K562 (cell line): ENCODE measurements around the gene POLL. TPM values are rescaled to one million over a fixed set of nuclear protein-coding genes. Genes with fewer than 3 reads are reported as not detected.
A peak's percentile ranks its signal among the peaks of the same experiment; 100 is the strongest.

Source experiments
- ATAC-seq: fragments of 200-7000 bp; cut with Tn5 transposase; 3 replicates; pipeline ENCODE4 v1.9.1; 2020; ENCODE audit warnings: moderate library complexity
- BruUV-seq: library from RNA; stranded (reverse); fragments of 400-500 nt; replicated peaks from 2 replicates; lab custom pipeline; 2021; lab: Mats Ljungman, UMichigan
- CTCF ChIA-PET: fragments of 300-600 bp; formaldehyde crosslinking; extraction: SDS; loops from one replicate; lab custom pipeline; 2021; ENCODE audit warnings: low intra/inter-chr PET ratio; lab: Yijun Ruan, JAX
- POLR2A ChIA-PET: fragments of 300-600, 350-650 bp; sonication (Branson Sonifier 250); formaldehyde crosslinking; extraction: SDS; loops from one replicate; lab custom pipeline; 2021; ENCODE audit warnings: antibody characterized with exemption, inconsistent platforms; lab: Yijun Ruan, JAX
- DNase-seq, 4 experiments: peaks; one replicate each; pipeline versions ENCODE4 v3.0.0 to v3.0.0-alpha.2; 2011 to 2018; ENCODE audit warnings: low spot score in 3 of 4, mixed read lengths in 3 of 4; ENCODE audit errors: extremely low read depth in 1 of 4
- FAIRE-seq: peaks from 2 replicates; lab custom pipeline; 2011; peaks lifted over from hg19 to GRCh38; lab: Jason Lieb, UNC
- H2AFZ ChIP-seq: 2 replicates; pipeline ENCODE4 v1.6.0; 2011; ENCODE audit warnings: low read depth, low read length, control low read depth, inconsistent platforms
- H3K27ac ChIP-seq: fragments of 200-600 bp; 3 replicates; pipeline ENCODE4 v1.8.0; 2011; ENCODE audit warnings: low read depth, mild to moderate bottlenecking, control low read depth, inconsistent platforms, low read length, moderate library complexity, mixed read lengths; ENCODE audit errors: extremely low read depth
- H3K27me3 ChIP-seq, 2 experiments: fragments of 300-600 bp in 1 of 2; 2 replicates in 1 of 2; 3 replicates in 1 of 2; pipeline versions ENCODE4 v1.6.0 to v1.8.0; 2011; ENCODE audit warnings: inconsistent platforms in 2 of 2, low read length in 2 of 2, mild to moderate bottlenecking in 1 of 2, mixed read lengths in 1 of 2, moderate library complexity in 1 of 2; ENCODE audit not compliant: control insufficient read depth in 2 of 2, insufficient read depth in 2 of 2
- H3K36me3 ChIP-seq: fragments of 300-600 bp; 3 replicates; pipeline ENCODE4 v1.8.0; 2011; ENCODE audit warnings: mild to moderate bottlenecking, low read length, inconsistent platforms; ENCODE audit not compliant: control insufficient read depth, insufficient read depth
- H3K4me1 ChIP-seq, 2 experiments: fragments of 200-600 bp in 1 of 2; replicated peaks in 1 of 2; 2 replicates in 1 of 2; 3 replicates in 1 of 2; pipeline versions ENCODE4 v1.5.1 to v1.8.0; 2011; ENCODE audit warnings: inconsistent platforms in 2 of 2, low read length in 2 of 2, mild to moderate bottlenecking in 1 of 2, mixed read lengths in 1 of 2, moderate library complexity in 1 of 2; ENCODE audit not compliant: control insufficient read depth in 2 of 2, insufficient read depth in 2 of 2
- H3K4me2 ChIP-seq: 2 replicates; pipeline ENCODE4 v1.6.1; 2011; ENCODE audit warnings: low read length, control low read depth, inconsistent platforms, mixed read lengths; ENCODE audit not compliant: insufficient read depth
- H3K4me3 ChIP-seq: fragments of 200-600 bp; sonication (generic), shearing (Covaris generic); 2 replicates; pipeline ENCODE4 v1.5.1; 2016; ENCODE audit warnings: control low read depth, inconsistent platforms
- H3K79me2 ChIP-seq: fragments of 200-600 bp; 3 replicates; pipeline ENCODE4 v1.8.0; 2011; ENCODE audit warnings: low read length, inconsistent platforms; ENCODE audit not compliant: control insufficient read depth, insufficient read depth
- H3K9ac ChIP-seq, 2 experiments: 2 replicates each; pipeline versions ENCODE4 v1.6.0 to v1.6.1; 2011; ENCODE audit warnings: low read depth in 2 of 2, low read length in 2 of 2, control low read depth in 1 of 2, inconsistent platforms in 1 of 2, mild to moderate bottlenecking in 1 of 2, mixed read lengths in 1 of 2; ENCODE audit not compliant: insufficient read depth in 1 of 2
- H3K9me1 ChIP-seq: one replicate; pipeline ENCODE4 v1.6.0; 2011; ENCODE audit warnings: inconsistent platforms, mild to moderate bottlenecking, low read length, moderate library complexity; ENCODE audit not compliant: control insufficient read depth, insufficient read depth
- H3K9me3 ChIP-seq: replicated peaks from 2 replicates; pipeline ENCODE4 v1.5.1; 2011; ENCODE audit warnings: low read depth, low read length, inconsistent platforms; ENCODE audit not compliant: control insufficient read depth, insufficient read depth
- H4K20me1 ChIP-seq: replicated peaks from 2 replicates; pipeline ENCODE4 v1.6.1; 2011; ENCODE audit warnings: low read length, inconsistent platforms, mixed read lengths; ENCODE audit not compliant: control insufficient read depth, insufficient read depth
- BCOR ChIP-seq: fragments of 450-650 bp; IDR thresholded peaks from 2 replicates; pipeline ENCODE4 v1.6.1; 2016
- EGR1 ChIP-seq: fragments of 450-650 bp; conservative IDR thresholded peaks from 2 replicates; pipeline ENCODE4 v1.6.1; 2017; ENCODE audit warnings: mild to moderate bottlenecking
- ESRRA ChIP-seq: fragments of 450-650 bp; IDR thresholded peaks from 2 replicates; pipeline ENCODE4 v1.6.1; 2014; ENCODE audit warnings: low read depth, mild to moderate bottlenecking, moderate library complexity, borderline replicate concordance
- KDM1A ChIP-seq, 2 experiments: fragments of 450-650 bp; IDR thresholded peaks; 2 replicates each; pipeline ENCODE4 v1.6.1; 2016; ENCODE audit warnings: mild to moderate bottlenecking in 2 of 2
- NFXL1 ChIP-seq: fragments of 450-650 bp; formaldehyde crosslinking; IDR thresholded peaks from 2 replicates; pipeline ENCODE4 v1.4.0; 2021; ENCODE audit warnings: mild to moderate bottlenecking
- RBM25 ChIP-seq: fragments of 200-400 bp; formaldehyde crosslinking; IDR thresholded peaks from 2 replicates; pipeline ENCODE4 v1.6.1; 2018; ENCODE audit warnings: low read length, low read depth, moderate library complexity; ENCODE audit not compliant: severe bottlenecking
- ZNF24 ChIP-seq: fragments of 450-650 bp; IDR thresholded peaks from 2 replicates; pipeline ENCODE4 v1.6.1; 2016
- WGBS: fragments of 100-300 bp; shearing (Covaris generic); methylation state at CpG from one replicate; pipeline ENCODE4 v1.1.6; 2016; ENCODE audit warnings: low coverage, mixed read lengths; ENCODE audit not compliant: insufficient coverage; ENCODE audit errors: missing lambda C conversion rate; 5-methylcytosine and 5-hydroxymethylcytosine counted together
- in situ Hi-C: fragments of 300-500 bp; cut with MboI; formaldehyde crosslinking; loops from 4 replicates; pipeline ENCODE4 v1.15.0; 2018; ENCODE audit warnings: inconsistent platforms, mixed read lengths
- intact Hi-C: fragments of 100-400 bp; cut with micrococcal nuclease; formaldehyde crosslinking; loops from 2 replicates; pipeline ENCODE4 v1.14.2; 2022
- polyA plus RNA-seq, 8 experiments: library from polyadenylated mRNA; depleted of rRNA in 4 of 8; stranded (reverse) in 5 of 8; unstranded in 3 of 8; fragments of >200 nt; fragmentation: Nextera tagmentation in 2 of 8; fragmentation: Illumina TruSeq in 1 of 8; extraction: Ambion mirVana in 2 of 8; extraction: Trizol in 1 of 8; gene quantifications; 2 replicates each; pipeline versions ENCODE4 v1.2.1 to v1.2.3, GENCODE V29; 2011 to 2014; ENCODE audit warnings: inconsistent platforms in 1 of 8, missing spikeins in 1 of 8
- total RNA-seq, 7 experiments: library from RNA; depleted of rRNA in 6 of 7; stranded (reverse); fragments of >200 nt in 6 of 7; fragmentation: Illumina TruSeq in 2 of 7; extraction: Trizol in 2 of 7; gene quantifications; 2 replicates each; pipeline versions ENCODE4 v1.2.1 to v1.2.3, GENCODE V29; 2011 to 2021; ENCODE audit warnings: low replicate concordance in 1 of 7
- TF ChIP-seq, protein P1 (sequence below), 3 experiments: IDR thresholded peaks in 2 of 3; conservative IDR thresholded peaks in 1 of 3; 2 replicates each; pipeline ENCODE4 v1.5.1; 2011 to 2012; ENCODE audit warnings: low read length in 3 of 3, mild to moderate bottlenecking in 3 of 3, control low read depth in 2 of 3, improper control_type of control experiment in 1 of 3, inconsistent platforms in 1 of 3, low read depth in 1 of 3, mixed read lengths in 1 of 3, moderate library complexity in 1 of 3; ENCODE audit not compliant: insufficient read depth in 2 of 3

Gene POLL
- total and polyA plus RNA-seq, 9 of the 15 experiments (the other 6 are each of a cell fraction or from before 2014, with no cell fraction given): 1.2 to 18.7 (median 10.9) TPM

DNA sequence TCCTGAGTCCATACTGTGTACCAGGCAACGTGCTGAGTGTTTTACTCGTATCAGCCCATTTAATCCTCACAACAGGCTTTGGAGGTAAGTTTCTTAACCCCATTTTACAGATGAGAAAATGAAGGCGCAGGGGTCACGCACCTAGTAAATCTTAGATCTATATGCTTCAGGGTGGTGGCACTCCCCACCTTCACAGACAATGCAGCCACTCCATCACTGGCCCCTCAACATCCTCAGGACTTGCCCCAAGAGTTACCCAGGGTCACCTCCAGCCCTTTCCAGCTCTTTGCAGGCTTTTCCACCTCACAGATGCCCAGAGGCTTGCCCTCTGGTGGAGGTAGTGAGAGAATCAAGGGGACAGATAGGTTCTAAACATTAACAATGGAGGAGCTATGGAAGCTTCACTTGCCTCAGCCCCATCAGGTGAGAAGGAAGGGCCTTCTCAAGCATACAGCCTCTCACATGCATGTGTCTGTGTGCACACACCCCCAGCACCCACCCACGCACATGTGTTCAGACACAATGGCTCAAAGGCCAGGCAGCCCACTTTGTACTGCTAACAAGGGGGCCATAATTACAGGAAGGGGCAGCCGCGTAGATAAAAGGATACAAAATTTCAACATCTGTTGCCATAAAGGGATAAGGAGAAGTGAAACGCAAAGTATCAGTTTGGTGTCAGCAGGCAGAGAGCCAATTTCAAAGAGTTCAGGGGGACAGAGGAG, 29.2 kb upstream of the POLL start:
- in situ Hi-C loops (no loop called here), intact Hi-C loops (no loop called here)
- FAIRE-seq (no peak), DNase-seq (peak in 2 of 4 experiments; percentile 17), ATAC-seq (peak; percentile 42; the same call in 1 of the 3 replicates)
- no peak overlapping the region for H3K4me2 ChIP-seq
- no peaks in the 10 kb centered on the region for H3K36me3 ChIP-seq
- no peak overlapping the region for H2AFZ ChIP-seq
- ChIA-PET CTCF (interaction anchor here (1.1 kb wide), 1 partner anchor 15 kb away, joined by 4 read pairs; no protein-coding TSS in a partner anchor), POLR2A (interaction anchor here (0.6 to 1.1 kb wide), 2 partner anchors 12 to 778 kb away, joined by 3 read pairs; no protein-coding TSS in a partner anchor)
- H3K9me1 ChIP-seq: no peaks in the 10 kb centered on the region
- 58% methylated on average over 8 of the region's 8 CpGs for WGBS
- H3K9ac ChIP-seq: no peak overlapping the region
- H3K4me3 ChIP-seq: no peak overlapping the region
- H3K27me3 ChIP-seq: no peaks in the 10 kb centered on the region
- H3K27ac ChIP-seq: no peak overlapping the region
- no TSS peak for BruUV-seq
- no peaks in the 10 kb centered on the region; a peak in 2 of 5 replicates for H3K4me1 ChIP-seq
- H4K20me1 ChIP-seq: no peaks in the 10 kb centered on the region
- no peaks in the 10 kb centered on the region for H3K9me3 ChIP-seq
- peak; percentile 48 for TF ChIP-seq EGR1
- TF ChIP-seq, protein P1, sequence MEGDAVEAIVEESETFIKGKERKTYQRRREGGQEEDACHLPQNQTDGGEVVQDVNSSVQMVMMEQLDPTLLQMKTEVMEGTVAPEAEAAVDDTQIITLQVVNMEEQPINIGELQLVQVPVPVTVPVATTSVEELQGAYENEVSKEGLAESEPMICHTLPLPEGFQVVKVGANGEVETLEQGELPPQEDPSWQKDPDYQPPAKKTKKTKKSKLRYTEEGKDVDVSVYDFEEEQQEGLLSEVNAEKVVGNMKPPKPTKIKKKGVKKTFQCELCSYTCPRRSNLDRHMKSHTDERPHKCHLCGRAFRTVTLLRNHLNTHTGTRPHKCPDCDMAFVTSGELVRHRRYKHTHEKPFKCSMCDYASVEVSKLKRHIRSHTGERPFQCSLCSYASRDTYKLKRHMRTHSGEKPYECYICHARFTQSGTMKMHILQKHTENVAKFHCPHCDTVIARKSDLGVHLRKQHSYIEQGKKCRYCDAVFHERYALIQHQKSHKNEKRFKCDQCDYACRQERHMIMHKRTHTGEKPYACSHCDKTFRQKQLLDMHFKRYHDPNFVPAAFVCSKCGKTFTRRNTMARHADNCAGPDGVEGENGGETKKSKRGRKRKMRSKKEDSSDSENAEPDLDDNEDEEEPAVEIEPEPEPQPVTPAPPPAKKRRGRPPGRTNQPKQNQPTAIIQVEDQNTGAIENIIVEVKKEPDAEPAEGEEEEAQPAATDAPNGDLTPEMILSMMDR (IDR thresholded peaks at IDR 0.05 in 2 of 3, conservative IDR thresholded peaks at IDR 0.05 in 1 of 3; ENCODE audit: insufficient read depth in 2 of 3, low read depth in 1 of 3, low read length in 3 of 3): peak; percentile 0 to 16 (median 2); a peak in 1 of 6 replicates
- no peak for TF ChIP-seq NFXL1 (CRISPR knock-in tag)
- TF ChIP-seq KDM1A (IDR thresholded peaks at IDR 0.05): 0 out of 4 replicates have a peak, but pooled peaks of 1 of the 2 experiments have one; percentile 19
- TF ChIP-seq BCOR: peak; percentile 49
- TF ChIP-seq ZNF24: no peak
- peak; percentile 73 for TF ChIP-seq ESRRA
- TF ChIP-seq RBM25: peak; percentile 59
- H3K79me2 ChIP-seq: no peaks in the 10 kb centered on the region
